ACHN (cell line): ENCODE data around the gene ESPN.

Experiments
- DNase-seq: peaks from one replicate; pipeline ENCODE4 v3.0.0-alpha.2; 2015
- in situ Hi-C: cut with HindIII; loops from 2 replicates; pipeline ENCODE4 v1.10.0; 2017; ENCODE audit warnings: low sequenced_read_pairs, low pct_ligation_motif_present, low pct_unique_long_range_greater_than_20kb

Gene ESPN

DNA sequence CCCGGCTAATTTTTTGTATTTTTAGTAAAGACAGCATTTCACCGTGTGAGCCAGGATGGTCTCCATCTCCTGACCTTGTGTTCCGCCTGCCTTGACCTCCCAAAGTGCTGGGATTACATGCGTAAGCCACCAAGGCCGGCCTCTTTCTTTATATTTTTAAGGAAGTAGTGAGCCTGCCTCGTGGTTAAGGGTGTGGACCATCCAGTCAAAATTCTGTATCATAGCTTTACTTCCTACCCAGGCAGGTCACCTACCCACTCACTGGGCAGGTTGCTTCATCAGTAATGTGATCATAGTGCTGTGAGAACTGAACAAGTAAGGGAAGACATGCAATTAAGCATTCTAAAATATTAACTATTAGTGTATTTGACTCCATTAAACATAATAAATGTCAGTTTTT, 22.9 kb upstream of the ESPN start:
- in situ Hi-C loops = no loop called here
- no peak for DNase-seq

DNA sequence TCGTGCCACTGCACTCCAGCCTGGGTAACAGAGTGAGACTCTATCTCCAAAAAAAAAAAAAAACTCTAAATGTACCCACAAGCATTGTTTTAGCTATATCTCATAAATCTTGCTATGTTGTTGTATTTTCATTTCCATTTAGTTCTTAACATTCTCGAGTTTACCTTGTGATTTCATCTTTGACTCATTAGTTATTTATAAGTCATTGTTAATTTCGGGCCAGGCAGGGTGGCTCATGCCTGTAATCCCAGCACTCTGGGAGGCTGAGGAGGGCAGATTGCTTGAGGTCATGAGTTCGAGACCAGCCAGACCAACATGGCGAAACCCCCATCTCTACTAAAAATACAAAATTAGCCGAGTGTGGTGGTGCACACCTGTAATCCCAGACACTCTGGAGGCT, 16.6 kb upstream of the ESPN start:
- in situ Hi-C loops = no loop called here
- no peak for DNase-seq

DNA sequence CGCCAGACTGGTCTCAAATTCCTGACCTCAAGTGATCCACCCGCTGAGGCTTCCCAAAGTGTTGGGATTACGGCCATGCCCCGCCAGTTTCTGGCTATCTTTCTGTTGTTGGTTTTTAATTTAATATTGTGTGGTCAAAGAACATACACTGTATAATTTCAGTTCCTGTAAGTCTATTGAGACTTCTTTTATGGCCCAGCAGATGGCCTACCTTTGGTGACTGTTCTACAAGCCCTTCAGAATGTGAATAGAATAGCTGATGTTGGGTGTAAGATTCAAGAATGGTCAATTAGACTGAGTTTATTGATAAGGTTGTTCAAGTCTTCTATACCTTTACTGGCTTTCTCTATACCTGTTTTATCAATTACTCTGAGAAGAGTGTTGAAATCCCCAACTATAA, 15.5 kb upstream of the ESPN start:
- in situ Hi-C loops = no loop called here
- no peak for DNase-seq

DNA sequence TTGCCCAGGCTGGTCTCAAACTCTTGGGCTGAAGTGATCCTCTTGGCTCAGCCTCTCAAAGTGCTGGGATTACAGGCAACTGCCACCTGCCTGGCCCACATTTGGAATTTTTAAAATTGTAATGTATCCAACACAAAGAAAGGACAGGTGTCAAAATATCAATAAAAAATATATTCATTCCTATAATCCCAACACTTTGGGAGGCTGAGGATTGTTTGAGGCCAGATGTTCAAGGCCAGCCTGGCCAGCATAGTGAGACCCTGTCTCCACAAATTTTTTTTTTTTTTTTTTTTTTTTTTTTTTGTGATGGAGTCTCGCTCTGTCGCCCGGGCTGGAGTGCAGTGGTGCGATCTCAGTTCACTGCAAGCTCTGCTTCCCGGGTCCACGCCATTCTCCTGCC, 14.8 kb upstream of the ESPN start:
- DNase-seq = no peak
- in situ Hi-C loops = no loop called here

DNA sequence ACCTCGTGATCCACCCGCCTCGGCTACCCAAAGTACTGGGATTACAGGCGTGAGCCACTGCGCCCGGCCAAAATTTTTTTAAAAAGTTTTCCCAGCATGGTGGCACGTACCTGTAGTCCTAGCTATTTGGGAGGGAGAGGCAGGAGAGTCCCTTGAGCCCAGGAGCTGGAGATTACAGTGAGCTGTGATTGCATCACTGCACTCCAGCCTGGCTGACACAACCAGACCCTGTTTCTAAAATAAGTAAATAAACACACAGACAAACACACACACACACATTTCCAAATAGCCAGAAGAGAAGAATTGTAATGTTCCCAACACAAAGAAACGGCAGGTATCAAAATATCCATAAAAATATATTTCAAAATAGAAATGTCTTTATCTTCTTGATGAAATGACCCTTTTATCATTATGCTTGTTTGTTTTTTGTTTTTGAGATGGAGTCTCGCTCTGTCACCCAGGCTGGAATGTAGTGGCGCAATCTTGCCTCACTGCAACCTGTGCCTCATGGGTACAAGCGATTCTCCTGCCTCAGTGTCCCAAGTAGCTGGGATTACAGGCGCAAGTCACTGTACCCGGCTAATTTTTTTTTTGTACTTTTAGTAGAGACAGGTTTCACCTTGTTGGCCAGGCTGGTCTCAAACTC, 14.2 kb upstream of the ESPN start:
- no peak for DNase-seq
- in situ Hi-C loops = no loop called here

DNA sequence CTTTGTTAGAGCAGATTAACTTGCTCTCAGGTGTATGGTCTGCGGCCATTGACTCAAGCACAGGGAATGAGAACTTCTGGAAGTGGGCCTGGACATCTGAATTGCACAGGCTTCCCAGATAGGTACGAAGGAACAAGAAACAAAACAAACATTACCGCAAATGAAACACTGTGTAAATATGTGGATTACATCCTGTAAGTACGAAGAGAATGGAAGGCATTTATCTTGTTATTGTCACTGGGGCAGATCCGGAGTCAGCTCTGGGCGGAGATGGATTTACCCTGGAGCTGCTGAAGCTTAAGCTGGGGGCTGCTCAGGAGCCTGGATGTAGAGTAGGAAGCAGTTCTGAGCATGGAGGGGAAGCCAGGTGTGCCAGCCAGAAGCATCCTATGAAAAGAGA, 11.7 kb upstream of the ESPN start:
- no peak for DNase-seq
- in situ Hi-C loops = no loop called here

DNA sequence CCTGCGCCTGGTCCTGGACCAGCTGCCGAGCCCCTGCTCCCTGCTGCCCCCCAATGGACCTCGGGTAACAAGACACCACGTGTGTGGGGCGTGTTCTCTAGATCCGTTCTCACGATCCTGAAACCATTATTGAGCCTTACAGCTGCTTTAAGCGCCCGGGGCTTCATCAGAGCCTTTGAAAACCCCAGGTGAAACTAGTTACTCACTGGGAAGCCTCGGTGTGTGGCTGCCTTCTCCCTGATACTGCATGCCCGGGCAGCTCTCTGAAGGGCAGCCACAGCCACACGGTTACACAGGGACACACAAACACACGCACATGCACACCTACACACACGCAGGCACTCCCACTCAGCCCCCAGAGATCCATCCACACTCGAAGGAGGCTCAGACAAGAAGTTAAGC, 10.1 kb upstream of the ESPN start:
- in situ Hi-C loops = no loop called here
- peak; percentile 55 for DNase-seq

DNA sequence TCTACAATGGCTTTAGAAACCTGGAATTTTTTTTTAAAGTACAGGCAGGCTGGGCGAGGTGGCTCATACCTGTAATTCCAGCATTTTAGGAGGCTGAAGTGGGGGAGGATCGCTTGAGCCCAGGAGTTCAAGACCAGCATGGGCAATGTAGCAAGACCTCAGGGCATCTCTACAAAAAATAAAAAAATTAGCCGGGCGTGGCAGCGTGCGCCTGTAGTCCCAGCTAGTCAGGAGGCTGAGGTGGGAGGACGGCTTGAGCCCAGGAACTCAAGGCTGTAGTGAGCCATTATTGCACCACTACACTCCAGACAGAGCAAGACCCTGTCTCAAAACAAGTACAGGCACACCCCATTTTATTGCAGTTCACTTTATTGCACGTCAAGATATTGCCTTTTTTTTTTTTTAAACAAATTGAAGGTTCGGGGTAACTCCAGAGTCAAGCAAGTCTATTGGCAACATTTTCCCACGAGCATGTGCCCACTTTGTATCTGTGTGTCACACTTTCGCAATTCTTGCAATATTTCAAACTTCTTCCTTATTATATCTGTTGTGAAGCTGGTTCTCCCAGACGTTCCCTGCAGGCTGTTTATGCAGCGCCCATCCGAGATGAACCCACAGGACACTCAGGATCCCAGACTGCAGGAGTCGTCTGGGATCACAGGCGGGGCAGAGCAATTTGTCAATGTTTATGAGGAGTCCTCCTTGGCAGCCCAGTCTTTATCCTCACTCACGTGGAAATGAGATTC, 9.5 kb upstream of the ESPN start:
- in situ Hi-C loops = no loop called here
- no peak for DNase-seq

DNA sequence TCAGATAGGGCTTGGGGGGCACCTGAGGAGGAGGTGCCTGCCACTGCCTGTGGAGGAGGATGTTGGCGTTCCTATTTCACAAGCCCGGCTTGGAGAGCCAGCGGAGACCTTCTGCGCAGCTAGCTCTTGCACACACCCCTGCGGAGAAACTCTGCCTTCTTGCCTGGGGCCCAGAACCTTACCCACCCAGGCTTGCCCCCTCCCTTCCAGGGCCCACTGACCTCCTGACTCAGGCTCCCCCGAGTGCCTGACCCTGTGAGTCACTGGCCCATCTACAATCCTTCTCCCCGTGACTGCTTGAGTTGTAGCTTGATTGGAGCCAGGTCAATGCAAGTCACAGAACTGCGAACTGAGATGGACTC, 8.3 kb upstream of the ESPN start:
- DNase-seq = no peak
- in situ Hi-C loops = no loop called here

DNA sequence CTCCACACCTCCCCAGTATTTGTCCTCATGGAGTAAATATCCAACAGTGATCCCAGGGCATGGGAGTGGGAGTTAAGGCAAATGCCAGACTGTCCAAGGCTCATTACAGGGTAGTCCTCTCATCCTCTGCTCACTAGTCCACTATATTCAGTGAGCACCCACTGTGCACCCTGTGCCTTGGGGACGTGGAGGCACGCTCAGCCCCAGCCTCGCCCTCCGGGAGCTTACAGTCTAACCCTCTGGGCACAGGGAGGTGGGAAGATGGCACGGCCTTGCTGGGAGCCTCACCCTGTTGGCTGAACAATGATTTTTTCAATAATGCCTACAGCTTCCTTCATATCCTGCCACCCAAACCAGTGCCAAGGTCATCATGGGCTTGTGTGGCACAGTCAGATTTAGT, 7.7 kb upstream of the ESPN start:
- in situ Hi-C loops = no loop called here
- DNase-seq = no peak

DNA sequence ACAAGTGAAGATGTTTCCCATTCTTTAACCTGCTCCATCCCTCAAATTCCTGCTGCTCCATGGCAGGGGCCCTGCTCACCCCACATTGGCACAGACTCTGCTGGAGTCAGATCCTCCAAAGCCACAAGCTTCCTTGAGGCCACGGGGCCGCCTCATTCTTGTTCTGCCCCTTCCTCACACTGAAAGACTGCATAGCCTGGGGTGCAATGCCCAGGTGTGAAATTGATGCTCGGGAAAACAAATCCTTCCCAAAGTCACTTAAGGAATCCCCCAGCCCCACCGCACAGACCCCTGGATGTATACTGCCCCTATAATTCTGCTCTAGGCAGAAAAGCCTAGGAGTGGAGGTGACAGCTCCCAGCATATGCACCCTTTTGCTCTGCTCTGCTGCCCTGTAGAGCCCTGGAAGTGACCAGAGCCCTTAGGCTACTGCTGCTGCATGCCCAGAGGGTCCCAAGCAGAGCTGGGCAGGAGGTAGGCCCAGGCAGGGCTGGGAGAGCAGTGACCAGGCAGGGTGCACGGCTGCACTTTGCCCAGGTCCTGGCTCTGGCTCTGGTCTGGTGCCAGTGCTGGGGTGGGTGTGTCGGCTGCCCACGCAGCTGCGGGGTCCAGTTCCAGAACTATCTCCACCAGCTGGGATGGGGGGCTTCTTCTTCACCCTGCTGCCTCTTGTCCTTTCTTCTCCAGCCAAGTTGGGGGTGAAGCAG, 6.5 kb upstream of the ESPN start:
- DNase-seq = no peak
- in situ Hi-C loops = no loop called here

DNA sequence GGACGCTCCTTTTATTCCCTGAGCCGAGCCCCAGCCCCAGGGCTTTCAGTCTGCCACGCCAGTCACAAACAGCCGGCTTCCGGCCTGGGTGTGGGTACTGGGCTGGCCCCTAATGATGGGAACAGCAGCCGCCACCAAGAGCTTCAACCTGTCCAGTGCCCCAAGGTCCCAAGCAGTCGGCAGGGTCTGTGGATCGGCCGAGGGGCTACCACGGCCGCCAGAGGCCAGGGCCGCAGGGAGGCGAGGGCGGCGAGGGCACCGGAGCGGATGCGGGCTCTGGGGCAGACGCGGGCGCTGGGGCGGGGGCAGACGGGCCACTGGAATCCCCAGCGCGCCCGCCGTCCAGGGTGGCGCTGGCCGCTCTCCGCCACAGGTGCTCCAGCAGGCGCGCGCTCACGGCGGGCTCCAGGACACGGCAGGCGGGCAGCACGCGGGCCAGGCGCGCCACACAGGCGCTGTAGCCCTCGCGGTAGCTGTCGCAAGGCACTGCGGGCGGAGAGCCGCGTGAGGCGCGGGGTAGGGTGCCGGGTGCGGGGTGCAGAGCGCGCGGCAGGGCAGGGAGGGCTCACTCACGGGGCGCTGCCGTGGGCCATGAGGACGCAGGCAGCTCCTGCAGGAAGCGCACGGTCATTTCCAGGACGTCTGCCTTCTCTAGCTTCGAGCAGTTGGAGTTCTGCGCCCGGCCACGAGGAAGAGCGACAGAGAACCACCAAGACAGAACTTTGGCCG, 5.7 kb upstream of the ESPN start:
- in situ Hi-C loops = no loop called here
- no peak for DNase-seq

DNA sequence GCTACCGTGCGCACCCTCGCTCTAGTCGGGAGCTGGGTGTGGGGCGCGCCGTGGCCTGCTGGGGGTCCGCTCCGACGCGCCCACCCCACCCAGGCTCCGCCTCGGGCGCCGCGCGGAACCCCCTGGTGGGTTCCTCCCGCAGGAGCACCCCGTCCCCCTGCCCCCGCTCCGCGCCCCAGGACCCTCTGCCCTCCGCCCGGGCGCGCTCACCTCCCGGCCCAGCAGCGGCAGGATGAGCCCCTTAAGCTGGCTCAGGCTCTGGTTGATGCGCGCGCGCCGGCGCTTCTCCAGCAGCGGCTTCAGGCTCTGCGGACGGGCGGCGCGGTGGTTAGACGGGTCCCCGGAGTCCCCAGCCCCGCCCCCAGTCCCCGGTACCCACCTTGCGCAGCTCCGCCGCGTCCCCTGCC, 5.2 kb upstream of the ESPN start:
- in situ Hi-C loops = no loop called here
- no peak for DNase-seq

DNA sequence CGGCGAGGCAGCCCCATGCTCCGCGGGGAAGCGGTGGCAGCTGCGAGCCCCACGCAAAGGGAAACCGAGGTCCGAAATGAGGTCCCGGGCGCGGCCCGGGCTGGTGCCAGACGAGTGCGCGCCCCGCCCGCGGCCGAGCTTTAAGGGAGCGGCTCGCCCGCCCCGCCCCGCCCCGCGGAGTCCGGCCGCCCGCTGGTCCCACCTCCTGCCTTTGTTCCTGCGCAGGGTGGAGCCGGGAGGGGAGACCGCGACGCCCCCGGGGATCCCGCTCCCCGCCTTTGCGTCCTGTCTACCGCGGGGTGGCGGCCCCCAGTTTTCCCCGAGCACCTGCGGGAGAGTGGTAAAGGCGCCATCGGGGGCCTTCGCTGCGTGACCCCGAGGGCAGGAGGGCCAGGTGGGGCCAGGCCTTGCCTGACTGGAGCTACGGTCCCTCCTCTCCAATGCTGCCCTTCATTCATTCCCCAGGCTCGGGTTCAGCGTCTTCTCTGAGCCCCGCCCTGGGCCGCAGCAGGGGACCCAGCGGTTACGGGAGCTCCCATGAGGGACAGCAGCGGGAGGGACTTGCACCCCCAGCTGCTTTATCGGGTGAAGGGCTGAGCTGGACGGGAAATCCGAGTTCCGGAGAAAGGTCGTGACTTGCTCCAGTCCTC, 4.6 kb upstream of the ESPN start, which contains the start of gene HES2:
HES2 (minus strand) TSS at position 116 of the 650 bp plus-strand sequence; CDS start at position 17, 99 bp downstream.
- in situ Hi-C loops = no loop called here
- no peak for DNase-seq

DNA sequence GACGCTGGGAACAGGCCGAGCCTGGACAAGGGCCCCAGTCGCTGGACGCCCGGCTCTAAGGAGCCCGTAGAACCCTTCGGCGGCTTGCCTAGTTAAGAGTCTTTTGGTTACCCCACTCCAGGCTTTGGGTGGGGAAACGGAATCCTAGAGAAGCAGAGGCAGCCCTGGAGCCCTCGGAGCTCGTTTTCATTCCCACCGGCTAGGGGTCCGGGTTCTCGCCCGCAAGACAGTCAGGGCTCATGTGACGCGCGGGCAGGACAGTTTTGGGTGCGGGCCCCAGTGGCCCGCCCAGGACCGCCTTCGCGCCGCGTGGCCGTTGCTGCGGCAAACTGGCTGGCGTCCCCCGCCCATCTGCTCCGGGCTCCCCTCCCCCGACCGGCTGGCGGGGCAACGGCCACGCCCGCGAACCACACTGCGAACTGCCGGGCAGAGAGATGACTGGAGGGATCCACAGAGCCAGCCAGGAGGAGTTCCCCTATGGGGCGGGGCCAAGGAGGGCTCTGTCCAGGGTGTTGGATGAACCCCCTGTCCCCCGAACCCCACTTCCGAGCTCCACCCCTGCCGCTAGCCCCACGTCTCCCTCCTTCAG, 4.0 kb upstream of the ESPN start:
- DNase-seq = no peak

DNA sequence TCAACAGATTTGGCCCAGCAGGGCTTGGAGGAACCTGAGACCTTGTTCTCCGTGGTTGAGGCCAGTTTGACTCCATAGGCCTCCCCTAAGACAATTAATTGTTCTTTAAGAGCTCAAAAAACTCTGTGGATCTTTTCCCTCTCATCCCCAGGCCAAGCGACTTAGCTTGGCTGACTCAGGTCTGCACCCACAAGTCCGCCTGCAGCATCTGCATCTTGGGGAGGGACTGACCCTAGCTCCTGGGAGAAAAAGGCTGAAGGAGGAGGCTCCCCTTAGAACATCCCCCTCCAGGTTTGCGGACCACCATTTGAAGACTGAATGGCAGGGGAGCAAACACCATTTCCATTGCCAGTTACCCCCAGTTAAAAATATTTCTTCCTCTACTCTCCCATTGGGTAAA, 3.3 kb upstream of the ESPN start:
- DNase-seq = no peak
- in situ Hi-C loops = no loop called here

More for the DNA sequence above, 4.0 kb upstream of the ESPN start:
- in situ Hi-C loops = no loop called here

DNA sequence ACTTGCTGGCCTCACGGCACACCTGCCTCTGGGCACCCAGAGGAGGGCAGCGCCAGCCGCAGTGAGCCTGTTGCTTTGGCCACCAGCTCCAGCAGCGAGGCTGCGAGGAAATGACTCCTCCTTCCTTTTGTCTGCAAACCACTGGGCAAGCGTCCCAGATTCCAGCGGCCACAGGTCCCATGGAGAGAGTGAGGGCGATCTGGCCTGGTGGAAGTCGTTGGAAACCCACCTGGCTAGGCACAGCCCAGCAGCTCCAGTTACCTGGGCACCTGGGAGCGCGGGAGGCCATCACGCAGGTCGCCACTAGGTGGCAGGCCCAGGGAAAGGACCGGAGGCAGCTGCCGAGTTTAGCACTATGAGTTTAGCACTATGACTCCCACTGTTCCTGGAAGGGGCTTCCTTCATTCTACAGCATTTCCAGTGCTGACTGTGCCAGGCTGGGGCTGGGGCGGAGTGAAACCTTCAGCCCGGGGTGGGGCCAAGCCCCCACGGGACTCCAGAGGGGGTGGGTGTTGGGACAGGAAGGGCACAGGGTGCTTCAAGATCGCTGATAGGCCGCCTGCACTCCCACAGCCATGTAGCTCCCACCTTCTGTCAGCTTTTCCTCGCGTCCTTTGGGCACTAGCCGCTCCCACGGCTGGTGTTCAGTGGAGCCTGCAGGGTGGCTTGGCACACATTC, 1.1 kb upstream of the ESPN start:
- peak; percentile 60 for DNase-seq
- in situ Hi-C loops = no loop called here

DNA sequence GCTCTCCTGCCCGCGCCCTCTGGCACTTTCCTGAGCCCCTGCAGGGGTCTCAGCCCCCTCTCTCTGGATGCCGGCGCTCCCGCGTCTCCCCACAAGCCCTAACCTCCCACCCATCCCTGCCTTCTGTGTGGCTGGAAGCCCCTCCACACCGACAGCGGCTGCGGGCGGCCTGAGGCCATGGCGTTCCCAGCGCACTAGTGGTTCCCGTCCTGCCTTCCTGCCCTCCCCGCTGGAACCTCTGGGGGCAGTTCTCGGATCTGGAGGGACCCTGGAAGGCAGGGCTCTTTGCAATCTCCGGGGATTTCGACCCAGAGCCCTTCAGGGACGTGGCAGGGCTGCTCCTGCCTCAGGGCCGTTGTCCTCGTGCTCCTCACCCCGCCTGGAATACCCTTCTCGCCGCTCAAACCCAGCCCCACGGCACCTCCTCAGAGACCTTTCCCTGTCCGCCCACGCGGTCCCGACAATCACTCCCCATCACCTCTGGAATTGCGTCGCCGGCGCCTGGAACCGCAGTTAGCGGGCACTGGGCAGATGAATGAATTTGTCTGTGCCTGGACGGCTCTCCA, 493 bp upstream of the ESPN start:
- DNase-seq = no peak
- in situ Hi-C loops = no loop called here
